WTC11 (cell line): ENCODE measurements around the gene AKR1C3. TPM values are rescaled to one million over a fixed set of nuclear protein-coding genes. Genes with fewer than 3 reads are reported as not detected.

Experiments
- ATAC-seq: fragments of 200-7000 bp; cut with Tn5 transposase; 2 replicates; pipeline ENCODE4 v1.10.0; 2021; ENCODE audit warnings: mild to moderate bottlenecking, moderate library complexity
- CTCF ChIA-PET: fragments of 300-600 bp; sonication (Branson Sonifier 250); formaldehyde crosslinking; loops from one replicate; lab custom pipeline; 2021; ENCODE audit warnings: antibody characterized with exemption; lab: Charles Lee
- POLR2A ChIA-PET: fragments of 350-600 bp; sonication (Branson Sonifier 250); formaldehyde crosslinking; loops from one replicate; lab custom pipeline; 2021; ENCODE audit warnings: antibody characterized with exemption; lab: Charles Lee
- DNase-seq: peaks from one replicate; pipeline ENCODE4 v3.0.0; 2021; ENCODE audit warnings: low spot score
- H3K27ac Mint-ChIP-seq: 2 replicates; pipeline ENCODE4 v1.8.0; 2021; ENCODE audit warnings: mixed read lengths
- H3K27me3 Mint-ChIP-seq: 2 replicates; pipeline ENCODE4 v1.8.0; 2021; ENCODE audit warnings: low read depth, mild to moderate bottlenecking, moderate library complexity, mixed read lengths
- H3K36me3 Mint-ChIP-seq: 2 replicates; pipeline ENCODE4 v1.8.0; 2021; ENCODE audit warnings: mixed read lengths
- H3K4me1 Mint-ChIP-seq: 2 replicates; pipeline ENCODE4 v1.8.0; 2022; ENCODE audit warnings: mixed read lengths
- H3K4me3 Mint-ChIP-seq: 2 replicates; pipeline ENCODE4 v1.8.0; 2021; ENCODE audit warnings: mild to moderate bottlenecking, moderate library complexity, mixed read lengths
- H3K9me3 Mint-ChIP-seq: 2 replicates; pipeline ENCODE4 v1.8.0; 2021; ENCODE audit warnings: mixed read lengths
- CREM ChIP-seq: sonication (generic); formaldehyde crosslinking; IDR thresholded peaks from 2 replicates; pipeline ENCODE4 v1.8.1; 2022; ENCODE audit warnings: mild to moderate bottlenecking, missing genetic modification reagents, moderate library complexity
- CTCF ChIP-seq: fragments of 200-600 bp; IDR thresholded peaks from 2 replicates; pipeline ENCODE4 v1.8.0; 2022; ENCODE audit warnings: antibody characterized with exemption
- E2F5 ChIP-seq: sonication (generic); formaldehyde crosslinking; IDR thresholded peaks from 2 replicates; pipeline ENCODE4 v1.8.1; 2022; ENCODE audit warnings: mild to moderate bottlenecking, moderate library complexity, missing genetic modification reagents
- GABPB1 ChIP-seq: sonication (generic); formaldehyde crosslinking; IDR thresholded peaks from 2 replicates; pipeline ENCODE4 v1.8.1; 2023; ENCODE audit warnings: mild to moderate bottlenecking, missing genetic modification reagents
- IRF2 ChIP-seq: sonication (generic); formaldehyde crosslinking; IDR thresholded peaks from 2 replicates; pipeline ENCODE4 v1.8.0; 2022; ENCODE audit warnings: low read depth, missing genetic modification reagents, borderline replicate concordance
- MAX ChIP-seq: sonication (generic); formaldehyde crosslinking; IDR thresholded peaks from 2 replicates; pipeline ENCODE4 v1.8.0; 2022; ENCODE audit warnings: mild to moderate bottlenecking, missing genetic modification reagents
- NFE2L1 ChIP-seq: sonication (generic); formaldehyde crosslinking; IDR thresholded peaks from 2 replicates; pipeline ENCODE4 v1.8.1; 2023; ENCODE audit warnings: missing genetic modification reagents
- PREB ChIP-seq: sonication (generic); formaldehyde crosslinking; IDR thresholded peaks from 2 replicates; pipeline ENCODE4 v1.8.1; 2022; ENCODE audit warnings: mild to moderate bottlenecking, missing genetic modification reagents, moderate library complexity, borderline replicate concordance
- RELA ChIP-seq: sonication (generic); formaldehyde crosslinking; IDR thresholded peaks from 2 replicates; pipeline ENCODE4 v1.8.1; 2022; ENCODE audit warnings: missing genetic modification reagents, mild to moderate bottlenecking, borderline replicate concordance
- TCF7 ChIP-seq: sonication (generic); formaldehyde crosslinking; IDR thresholded peaks from 2 replicates; pipeline ENCODE4 v1.8.0; 2022; ENCODE audit warnings: mild to moderate bottlenecking, low read depth, missing genetic modification reagents, moderate library complexity
- ZMAT4 ChIP-seq: fragments of 250-450 bp; sonication (Bioruptor Pico); IDR thresholded peaks from 2 replicates; pipeline ENCODE4 v1.9.0; 2021; ENCODE audit warnings: mild to moderate bottlenecking
- ZNF263 ChIP-seq: sonication (generic); formaldehyde crosslinking; IDR thresholded peaks from 2 replicates; pipeline ENCODE4 v1.8.1; 2022; ENCODE audit warnings: low read depth, mild to moderate bottlenecking, moderate library complexity, missing genetic modification reagents
- ZNF317 ChIP-seq: sonication (generic); formaldehyde crosslinking; IDR thresholded peaks from 2 replicates; pipeline ENCODE4 v1.8.1; 2023; ENCODE audit warnings: low read depth, mild to moderate bottlenecking, moderate library complexity, missing genetic modification reagents, borderline replicate concordance
- ZNF671 ChIP-seq: fragments of 250-450 bp; sonication (Bioruptor Pico); IDR thresholded peaks from 2 replicates; pipeline ENCODE4 v1.8.0; 2021; ENCODE audit warnings: mild to moderate bottlenecking
- total RNA-seq: library from RNA; stranded (reverse); gene quantifications from 3 replicates; pipeline ENCODE4 v1.2.3, GENCODE V29; 2021

The AKR1C3 gene
- total RNA-seq, 1 experiment from 2014 or later = 6.7 TPM

GRCh38 chr10:5143137-5143536, 48.9 kb downstream of the AKR1C3 start (continued):
- TF ChIP-seq ZNF671 (CRISPR knock-in tag) (no peak), MAX (CRISPR knock-in tag) (no peak), PREB (CRISPR knock-in tag) (no peak), RELA (no peak), ZNF263 (CRISPR knock-in tag) (no peak), E2F5 (CRISPR knock-in tag) (no peak)

- Mint-ChIP-seq H3K27ac (no peak overlapping the region), H3K9me3 (peaks cover 57% of the 10 kb centered on the region)
- TF ChIP-seq ZNF263 (CRISPR knock-in tag) (no peak), TCF7 (CRISPR knock-in tag) (no peak), ZMAT4 (no peak), E2F5 (CRISPR knock-in tag) (no peak), ZNF317 (CRISPR knock-in tag) (no peak), NFE2L1 (no peak), CREM (CRISPR knock-in tag) (no peak)
Measured at GRCh38 chr10:5146920-5147254, 52.7 kb downstream of the AKR1C3 start.

GRCh38 chr10:5147255-5147980, 53.2 kb downstream of the AKR1C3 start:
- Mint-ChIP-seq H3K27me3 (no peaks in the 10 kb centered on the region; the same call in 1 of the 2 replicates), H3K36me3 (peaks cover 17% of the 10 kb centered on the region), H3K4me1 (no peaks in the 10 kb centered on the region), H3K4me3 (no peak overlapping the region), H3K27ac (no peak overlapping the region), H3K9me3 (peaks cover 55% of the 10 kb centered on the region)
- ATAC-seq (no peak), DNase-seq (no peak)
- ChIA-PET POLR2A (no interaction called here), CTCF (no interaction called here)
- TF ChIP-seq GABPB1 (peak; percentile 71), CTCF (no peak)

More at GRCh38 chr10:5146920-5147254, 52.7 kb downstream of the AKR1C3 start:
- H3K27me3 Mint-ChIP-seq = no peaks in the 10 kb centered on the region; the same call in 1 of the 2 replicates
- CTCF ChIA-PET = no interaction called here
- no peak for DNase-seq
- POLR2A ChIA-PET = no interaction called here
- ATAC-seq = no peak
- no peaks in the 10 kb centered on the region for H3K4me1 Mint-ChIP-seq
- H3K4me3 Mint-ChIP-seq = no peak overlapping the region
- peaks cover 17% of the 10 kb centered on the region for H3K36me3 Mint-ChIP-seq

- Mint-ChIP-seq H3K9me3 (peaks cover 59% of the 10 kb centered on the region), H3K36me3 (peaks cover 17% of the 10 kb centered on the region), H3K4me1 (no peaks in the 10 kb centered on the region), H3K27ac (no peak overlapping the region), H3K27me3 (no peaks in the 10 kb centered on the region; the same call in 1 of the 2 replicates), H3K4me3 (no peak overlapping the region)
- no peak for ATAC-seq
- TF ChIP-seq IRF2 (CRISPR knock-in tag) (no peak), GABPB1 (0 out of 2 replicates have a peak, but pooled peaks have one; percentile 19)
- DNase-seq = no peak
- ChIA-PET POLR2A (no interaction called here), CTCF (no interaction called here)
Measured at GRCh38 chr10:5147981-5148677, 53.9 kb downstream of the AKR1C3 start.
